Activated CD8-positive, alpha-beta memory T cell treated with anti-CD3 and anti-CD28 coated beads, Interleukin-2, amount 10 ng/mL, durations not matched to agents 7 days and 5 days (primary cell): ENCODE results near the gene LIX1. TPM values are rescaled to one million over a fixed set of nuclear protein-coding genes. Genes with fewer than 3 reads are reported as not detected.
"Not testable (repeated sequence)": the region's sequence is repeated elsewhere in the genome, so short reads cannot be mapped to it uniquely, and the experiment has no call there.

Experiments
- ATAC-seq: fragments of 150-1000 bp; cut with Tn5 transposase; one replicate; pipeline ENCODE4 v1.10.0; 2021; ENCODE audit warnings: moderate library complexity
- CTCF ChIA-PET: fragments of 350-600 bp; sonication (Branson Sonifier 250); formaldehyde crosslinking; loops from one replicate; lab custom pipeline; 2021; ENCODE audit warnings: antibody characterized with exemption; lab: Charles Lee
- DNase-seq: peaks from one replicate; pipeline ENCODE4 v3.0.0-alpha.2; 2020
- H3K27ac Mint-ChIP-seq: one replicate; pipeline ENCODE4 v1.8.0; 2021; ENCODE audit warnings: mild to moderate bottlenecking, mixed read lengths
- H3K27me3 Mint-ChIP-seq: one replicate; pipeline ENCODE4 v1.8.0; 2021; ENCODE audit warnings: mixed read lengths
- H3K36me3 Mint-ChIP-seq: one replicate; pipeline ENCODE4 v1.8.0; 2021; ENCODE audit warnings: mild to moderate bottlenecking, mixed read lengths
- H3K4me1 Mint-ChIP-seq: one replicate; pipeline ENCODE4 v1.8.0; 2021; ENCODE audit warnings: mixed read lengths
- H3K4me3 Mint-ChIP-seq: one replicate; pipeline ENCODE4 v1.8.0; 2021; ENCODE audit warnings: mild to moderate bottlenecking, moderate library complexity, mixed read lengths
- H3K9me3 Mint-ChIP-seq: one replicate; pipeline ENCODE4 v1.8.0; 2022; ENCODE audit warnings: low read depth, mixed read lengths
- total RNA-seq, 2 experiments: library from RNA; stranded (reverse); gene quantifications; one replicate each; pipeline ENCODE4 v1.2.3, GENCODE V29; 2021

The LIX1 gene
- total RNA-seq, 2 experiments from 2014 or later: not detected

GRCh38 chr5:97096191-97096590 is 46.2 kb downstream of the LIX1 start:
- Mint-ChIP-seq H3K27me3 (peaks cover 26% of the 10 kb centered on the region), H3K4me1 (peaks cover 25% of the 10 kb centered on the region), H3K4me3 (no peak overlapping the region), H3K9me3 (no peaks in the 10 kb centered on the region), H3K36me3 (no peaks in the 10 kb centered on the region), H3K27ac (no peak overlapping the region)
- no peak for ATAC-seq
- CTCF ChIA-PET: interaction anchor here (1.6 to 2.1 kb wide), 4 partner anchors 14 to 227 kb away, joined by 3 to 6 read pairs (median 5); no protein-coding TSS in a partner anchor
- DNase-seq: no peak

- Mint-ChIP-seq H3K4me3 (peak overlapping the region; percentile 2), H3K27ac (peak overlapping the region; percentile 85), H3K4me1 (peaks cover 25% of the 10 kb centered on the region), H3K9me3 (no peaks in the 10 kb centered on the region), H3K36me3 (no peaks in the 10 kb centered on the region), H3K27me3 (peaks cover 34% of the 10 kb centered on the region)
- CTCF ChIA-PET: interaction anchor here (0.6 to 2.1 kb wide), 7 partner anchors 13 to 226 kb away, joined by 3 to 6 read pairs (median 4); partner anchors contain the start of gene LIX1
- DNase-seq (no peak), ATAC-seq (peak; percentile 56)
These were observed 47.1 kb downstream of the LIX1 start for GRCh38 chr5:97095318-97095732.

- Mint-ChIP-seq H3K36me3 (no peaks in the 10 kb centered on the region), H3K27me3 (peaks cover 32% of the 10 kb centered on the region), H3K9me3 (no peaks in the 10 kb centered on the region), H3K4me1 (peaks cover 25% of the 10 kb centered on the region), H3K4me3 (peak overlapping the region; percentile 2), H3K27ac (peak overlapping the region; percentile 85)
- CTCF ChIA-PET: interaction anchor here (0.6 to 2.1 kb wide), 7 partner anchors 13 to 226 kb away, joined by 3 to 6 read pairs (median 4); partner anchors contain the start of gene LIX1
- ATAC-seq (peak; percentile 98), DNase-seq (peak; percentile 76)
These were observed 47.7 kb downstream of the LIX1 start for GRCh38 chr5:97094579-97095317.

- Mint-ChIP-seq H3K27me3 (peaks cover 30% of the 10 kb centered on the region), H3K27ac (no peak overlapping the region), H3K9me3 (no peaks in the 10 kb centered on the region), H3K4me3 (no peak overlapping the region), H3K36me3 (no peaks in the 10 kb centered on the region), H3K4me1 (peaks cover 25% of the 10 kb centered on the region)
- CTCF ChIA-PET: interaction anchor here (0.8 kb wide), 1 partner anchor 49 kb away, joined by 4 read pairs; the partner anchor contains the start of gene LIX1
- no peak for DNase-seq
- ATAC-seq: no peak
These were observed 49.2 kb downstream of the LIX1 start for GRCh38 chr5:97093193-97093592.

DNA sequence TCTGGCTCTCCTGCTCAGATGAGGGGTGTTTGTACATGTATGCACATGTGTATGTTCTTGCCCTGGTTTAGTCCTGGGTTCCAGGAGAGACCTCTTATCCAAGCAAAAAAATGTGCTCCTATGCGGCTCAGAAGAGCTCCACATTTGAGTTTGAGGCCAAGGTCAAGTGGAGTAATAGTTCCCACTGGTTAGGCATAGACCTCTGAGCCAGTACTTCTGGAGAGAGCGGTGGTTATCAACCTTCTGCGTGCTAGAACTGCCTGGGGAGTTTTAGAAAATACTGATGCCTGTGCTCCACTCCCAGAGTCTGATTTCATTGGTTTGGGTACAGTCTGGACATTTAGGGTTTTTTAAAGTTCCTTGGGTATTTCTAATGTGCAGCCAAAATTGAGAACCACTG is 51.5 kb downstream of the LIX1 start:
- H3K4me1 Mint-ChIP-seq: peaks cover 17% of the 10 kb centered on the region
- H3K4me3 Mint-ChIP-seq: no peak overlapping the region
- CTCF ChIA-PET: no interaction called here
- peaks cover 30% of the 10 kb centered on the region for H3K27me3 Mint-ChIP-seq
- H3K36me3 Mint-ChIP-seq: no peaks in the 10 kb centered on the region
- H3K27ac Mint-ChIP-seq: no peak overlapping the region
- DNase-seq (no peak), ATAC-seq (no peak)
- H3K9me3 Mint-ChIP-seq: no peaks in the 10 kb centered on the region

GRCh38 chr5:97089149-97089801 is 53.1 kb downstream of the LIX1 start:
- DNase-seq (no peak), ATAC-seq (no peak)
- Mint-ChIP-seq H3K4me1 (peaks cover under 1% of the 10 kb centered on the region), H3K27ac (no peak overlapping the region), H3K27me3 (peaks cover 30% of the 10 kb centered on the region), H3K9me3 (no peaks in the 10 kb centered on the region), H3K36me3 (peaks cover 1% of the 10 kb centered on the region), H3K4me3 (no peak overlapping the region)
- CTCF ChIA-PET: interaction anchor here (1.4 kb wide), 1 partner anchor 53 kb away, joined by 3 read pairs; the partner anchor contains the start of gene LIX1

- DNase-seq (no peak), ATAC-seq (no peak)
- Mint-ChIP-seq H3K4me1 (no peaks in the 10 kb centered on the region), H3K4me3 (no peak overlapping the region), H3K27me3 (peaks cover 35% of the 10 kb centered on the region), H3K27ac (no peak overlapping the region), H3K36me3 (peaks cover 3% of the 10 kb centered on the region), H3K9me3 (no peaks in the 10 kb centered on the region)
- CTCF ChIA-PET: interaction anchor here (1.4 kb wide), 1 partner anchor 54 kb away, joined by 3 read pairs; the partner anchor contains the start of gene LIX1
These were observed 53.6 kb downstream of the LIX1 start for GRCh38 chr5:97088774-97089148.

GRCh38 chr5:97087138-97087537 is 55.3 kb downstream of the LIX1 start:
- Mint-ChIP-seq H3K4me1 (peaks cover 4% of the 10 kb centered on the region), H3K4me3 (no peak overlapping the region), H3K9me3 (no peaks in the 10 kb centered on the region), H3K27me3 (peaks cover 36% of the 10 kb centered on the region), H3K36me3 (peaks cover 3% of the 10 kb centered on the region), H3K27ac (no peak overlapping the region)
- ATAC-seq (no peak), DNase-seq (no peak)
- CTCF ChIA-PET: no interaction called here

DNA sequence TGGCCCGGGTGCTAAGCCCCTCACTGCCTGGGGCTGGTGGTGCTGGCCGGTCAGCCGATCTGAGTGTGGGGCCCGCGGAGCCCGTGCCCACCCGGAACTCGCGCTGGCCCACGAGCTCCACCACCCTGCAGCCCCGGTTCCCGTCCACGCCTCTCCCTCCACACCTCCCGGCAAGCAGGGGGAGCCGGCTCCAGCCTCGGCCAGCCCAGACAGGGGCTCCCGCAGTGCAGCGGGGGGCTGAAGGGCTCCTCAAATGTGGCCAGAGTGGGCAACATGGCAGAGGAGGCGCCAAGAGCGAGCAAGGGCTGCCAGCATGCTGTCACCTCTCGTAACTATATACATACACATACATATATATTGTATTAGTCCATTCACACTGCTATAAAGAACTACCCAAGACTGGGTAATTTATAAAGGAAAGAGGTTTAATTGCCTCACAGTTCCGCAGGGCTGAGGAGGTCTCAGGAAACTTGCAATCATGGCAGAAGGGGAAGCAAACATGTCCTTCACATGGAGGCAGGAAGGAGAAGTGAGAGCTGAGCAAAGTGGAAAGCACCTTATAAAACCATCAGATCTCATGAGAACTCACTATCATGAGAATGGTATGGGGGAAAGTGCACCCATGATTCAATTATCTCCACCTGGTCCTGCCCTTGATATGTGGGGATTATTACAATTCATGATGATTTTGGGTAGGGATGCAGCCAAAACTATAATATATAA is 56.8 kb downstream of the LIX1 start:
- CTCF ChIA-PET: no interaction called here
- Mint-ChIP-seq H3K4me3 (no peak overlapping the region), H3K36me3 (peaks cover 3% of the 10 kb centered on the region), H3K4me1 (peaks cover 12% of the 10 kb centered on the region), H3K27me3 (peaks cover 27% of the 10 kb centered on the region), H3K27ac (no peak overlapping the region), H3K9me3 (no peaks in the 10 kb centered on the region)
- ATAC-seq: no peak
- no peak for DNase-seq

DNA sequence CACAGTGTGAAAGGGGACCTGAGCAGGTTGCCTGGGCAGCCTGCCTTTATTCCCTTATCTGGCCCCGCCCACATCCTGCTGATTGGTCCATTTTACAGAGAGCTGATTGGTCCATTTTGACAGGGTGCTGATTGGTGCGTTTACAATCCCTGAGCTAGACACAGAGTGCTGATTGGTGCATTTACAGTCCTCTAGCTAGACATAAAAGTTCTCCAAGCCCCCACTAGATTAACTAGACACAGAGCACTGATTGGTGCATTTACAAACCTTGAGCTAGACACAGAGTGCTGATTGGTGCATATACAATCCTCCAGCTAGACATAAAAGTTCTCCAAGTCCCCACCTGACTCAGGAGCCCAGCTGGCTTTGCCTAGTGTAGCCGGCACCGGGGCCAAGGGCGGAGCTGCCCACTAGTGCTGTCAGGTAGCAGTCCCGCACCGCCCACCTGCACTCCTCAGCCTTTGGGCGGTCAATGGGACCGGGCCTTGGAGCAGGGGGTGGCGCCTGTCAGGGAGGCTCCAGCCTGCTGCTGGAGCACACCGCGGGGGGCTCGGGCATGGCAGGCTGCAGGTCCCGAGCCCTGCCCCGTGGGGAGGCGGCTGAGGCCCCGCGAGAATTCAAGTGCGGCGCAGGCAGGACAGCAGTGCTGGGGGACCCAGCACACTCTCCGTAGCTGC is 57.5 kb downstream of the LIX1 start:
- H3K4me3 Mint-ChIP-seq, ATAC-seq, H3K27ac Mint-ChIP-seq, DNase-seq, H3K9me3 Mint-ChIP-seq, H3K36me3 Mint-ChIP-seq, CTCF ChIA-PET: not testable (repeated sequence)
- Mint-ChIP-seq H3K4me1 (peaks cover 12% of the 10 kb centered on the region), H3K27me3 (peaks cover 25% of the 10 kb centered on the region)

GRCh38 chr5:97078958-97079743 is 63.3 kb downstream of the LIX1 start:
- H3K27ac Mint-ChIP-seq: no peak overlapping the region
- no peak for DNase-seq
- no peaks in the 10 kb centered on the region for H3K9me3 Mint-ChIP-seq
- peaks cover 16% of the 10 kb centered on the region for H3K27me3 Mint-ChIP-seq
- ATAC-seq: no peak
- H3K4me3 Mint-ChIP-seq: no peak overlapping the region
- H3K36me3 Mint-ChIP-seq: peaks cover 1% of the 10 kb centered on the region
- H3K4me1 Mint-ChIP-seq: peaks cover 18% of the 10 kb centered on the region
- CTCF ChIA-PET: interaction anchor here (1.3 to 1.6 kb wide), 2 partner anchors 16 to 63 kb away, joined by 3 to 4 read pairs; no protein-coding TSS in a partner anchor

DNA sequence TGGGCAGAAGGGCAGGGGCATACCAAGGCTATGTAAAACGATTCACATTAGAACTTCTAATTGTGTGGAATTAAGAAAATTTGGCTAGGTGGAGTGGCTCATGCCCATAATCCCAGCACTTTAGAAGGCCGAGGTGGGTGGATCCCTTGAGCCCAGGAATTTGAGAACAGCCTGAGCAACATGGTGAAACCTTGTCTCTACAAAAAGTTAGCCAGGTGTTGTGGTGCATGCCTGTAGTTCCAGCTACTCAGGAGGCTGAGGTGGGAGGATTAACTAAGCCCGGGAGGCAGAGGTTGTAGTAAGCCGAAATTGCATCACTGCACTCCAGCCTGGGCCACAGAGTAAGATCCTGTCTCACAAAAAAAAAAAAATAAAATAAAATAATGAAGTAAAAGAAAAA is 65.2 kb downstream of the LIX1 start:
- Mint-ChIP-seq H3K4me3 (no peak overlapping the region), H3K27ac (no peak overlapping the region), H3K27me3 (peaks cover 7% of the 10 kb centered on the region), H3K9me3 (no peaks in the 10 kb centered on the region), H3K4me1 (peaks cover 16% of the 10 kb centered on the region), H3K36me3 (no peaks in the 10 kb centered on the region)
- CTCF ChIA-PET: no interaction called here
- ATAC-seq (no peak), DNase-seq (no peak)
